Measurements from ENCODE around the gene PXT1. TPM values are rescaled to one million over a fixed set of nuclear protein-coding genes. Genes with fewer than 3 reads are reported as not detected.

PXT1 gene
- total and polyA plus RNA-seq, 9 of the 15 experiments (the other 6 are each of a cell fraction or from before 2014, with no cell fraction given), result 0.09 to 0.11 (median 0.10) TPM; not detected in 5

GRCh38 chr6:36449173-36449572 is 6.5 kb upstream of the PXT1 start (continued):
- 0 out of 4 replicates have a peak, but pooled peaks of 1 of the 2 experiments have one; percentile 29 for TF ChIP-seq ARNT (IDR thresholded peaks at IDR 0.05)

GRCh38 chr6:36445621-36446020 is 3.0 kb upstream of the PXT1 start:
- H3K79me2 ChIP-seq (ENCODE audit: control insufficient read depth, insufficient read depth, low read length), result peaks cover 81% of the 10 kb centered on the region
- DNase-seq (ENCODE audit: extremely low read depth in 1 of 4, low spot score in 3 of 4) (no peak), ATAC-seq (no peak), FAIRE-seq (no peak)
- BruUV-seq (replicated peaks), result no TSS peak
- H4K20me1 ChIP-seq (replicated peaks; ENCODE audit: control insufficient read depth, insufficient read depth, low read length), result 0 out of 2 replicates have a peak, but pooled peaks cover 5% of the 10 kb centered on the region
- POLR2A ChIA-PET, result interaction anchor here (0.8 to 2.4 kb wide), 6 partner anchors 10 to 150 kb away, joined by 3 to 11 read pairs (median 3); partner anchors contain the start of gene SRSF3
- peaks cover 8% of the 10 kb centered on the region; the same call in 1 of the 2 replicates for H3K9me3 ChIP-seq (replicated peaks; ENCODE audit: control insufficient read depth, insufficient read depth, low read depth, low read length)
- H3K4me2 ChIP-seq (ENCODE audit: insufficient read depth, low read length), result no peak overlapping the region
- no peak overlapping the region for H3K4me3 ChIP-seq
- CTCF ChIA-PET (ENCODE audit: low intra/inter-chr PET ratio), result no interaction called here
- TF ChIP-seq NR2F6 (CRISPR knock-in tag; IDR thresholded peaks at IDR 0.05), result no peak
- TF ChIP-seq ZNF699 (CRISPR knock-in tag; IDR thresholded peaks at IDR 0.05; ENCODE audit: insufficient replicate concordance), result no peak
- no peak for TF ChIP-seq CAMTA2 (CRISPR knock-in tag; conservative IDR thresholded peaks at IDR 0.05)
- peak; percentile 25; the same call in 1 of the 2 replicates for TF ChIP-seq NFIC (IDR thresholded peaks at IDR 0.05)
- TF ChIP-seq ZNF324 (CRISPR knock-in tag; IDR thresholded peaks at IDR 0.05), result no peak
- 0 out of 2 replicates have a peak, but pooled peaks have one; percentile 7 for TF ChIP-seq ARID1B (IDR thresholded peaks at IDR 0.05)
- no peak overlapping the region for H3K9ac ChIP-seq (ENCODE audit: insufficient read depth in 1 of 2, low read depth in 2 of 2, low read length in 2 of 2)
- H2AFZ ChIP-seq (ENCODE audit: low read depth, low read length), result no peak overlapping the region
- in situ Hi-C loops (cut with MboI) (no loop called here), intact Hi-C loops (cut with micrococcal nuclease) (no loop called here)
- H3K27ac ChIP-seq (ENCODE audit: extremely low read depth, low read depth, low read length), result no peak overlapping the region
- H3K36me3 ChIP-seq (ENCODE audit: control insufficient read depth, insufficient read depth, low read length), result peaks cover 33% of the 10 kb centered on the region; the same call in 2 of the 3 replicates
- no peaks in the 10 kb centered on the region for H3K9me1 ChIP-seq (ENCODE audit: control insufficient read depth, insufficient read depth, low read length)
- peaks cover 12 to 17% of the 10 kb centered on the region in 2 experiments for H3K4me1 ChIP-seq (replicated peaks in 1 of 2; ENCODE audit: control insufficient read depth in 2 of 2, insufficient read depth in 2 of 2, low read length in 2 of 2)
- H3K27me3 ChIP-seq (ENCODE audit: control insufficient read depth in 2 of 2, insufficient read depth in 2 of 2, low read length in 2 of 2), result no peaks in the 10 kb centered on the region
